WTC11 (cell line): ENCODE results near the gene ZBTB32.

Experiments used
- FOXK1 ChIP-seq: sonication (generic); formaldehyde crosslinking; IDR thresholded peaks from 2 replicates; pipeline ENCODE4 v1.8.0; 2022; ENCODE audit warnings: mild to moderate bottlenecking, moderate library complexity, missing genetic modification reagents
- TF ChIP-seq, protein P1 (sequence below): fragments of 200-600 bp; IDR thresholded peaks from 2 replicates; pipeline ENCODE4 v1.8.0; 2022; ENCODE audit warnings: antibody characterized with exemption
- TF ChIP-seq, protein P2 (sequence below): sonication (generic); formaldehyde crosslinking; IDR thresholded peaks from 2 replicates; pipeline ENCODE4 v1.8.1; 2022; ENCODE audit warnings: low read depth, missing genetic modification reagents, borderline replicate concordance
- TF ChIP-seq, protein P3 (sequence below): sonication (generic); formaldehyde crosslinking; conservative IDR thresholded peaks from 2 replicates; pipeline ENCODE4 v1.8.1; 2022; ENCODE audit warnings: mild to moderate bottlenecking, missing genetic modification reagents

DNA sequence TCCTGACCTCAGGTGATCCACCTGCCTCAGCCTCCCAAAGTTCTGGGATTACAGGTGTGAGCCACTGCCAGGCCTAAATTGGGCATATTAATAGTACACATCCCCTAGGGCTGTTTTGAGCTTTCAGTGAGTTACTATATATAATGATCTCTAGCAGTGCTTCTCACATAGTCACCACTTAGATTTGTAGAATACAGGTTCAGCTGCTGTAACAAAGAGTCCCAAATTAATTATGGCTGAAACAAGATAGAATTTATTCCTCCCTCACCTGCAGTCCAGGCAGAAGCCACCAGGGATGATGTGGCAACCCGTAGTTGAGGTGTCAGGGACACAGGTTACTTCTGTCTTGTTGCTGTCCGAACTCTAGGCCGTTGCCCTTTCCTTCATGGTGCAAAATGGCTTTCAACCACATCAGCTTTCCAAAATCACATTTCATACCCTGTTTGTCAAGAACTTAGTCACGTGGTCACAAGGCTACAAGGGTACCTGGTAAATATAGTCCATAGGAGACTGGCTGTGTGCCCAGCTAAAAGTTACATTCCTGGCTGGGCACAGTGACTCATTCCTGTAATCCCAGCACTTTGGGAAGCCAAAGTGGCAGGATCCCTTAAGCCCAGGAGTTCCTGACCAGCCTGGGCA lies 56.5 kb downstream of the ZBTB32 start:
- TF ChIP-seq, protein P1, sequence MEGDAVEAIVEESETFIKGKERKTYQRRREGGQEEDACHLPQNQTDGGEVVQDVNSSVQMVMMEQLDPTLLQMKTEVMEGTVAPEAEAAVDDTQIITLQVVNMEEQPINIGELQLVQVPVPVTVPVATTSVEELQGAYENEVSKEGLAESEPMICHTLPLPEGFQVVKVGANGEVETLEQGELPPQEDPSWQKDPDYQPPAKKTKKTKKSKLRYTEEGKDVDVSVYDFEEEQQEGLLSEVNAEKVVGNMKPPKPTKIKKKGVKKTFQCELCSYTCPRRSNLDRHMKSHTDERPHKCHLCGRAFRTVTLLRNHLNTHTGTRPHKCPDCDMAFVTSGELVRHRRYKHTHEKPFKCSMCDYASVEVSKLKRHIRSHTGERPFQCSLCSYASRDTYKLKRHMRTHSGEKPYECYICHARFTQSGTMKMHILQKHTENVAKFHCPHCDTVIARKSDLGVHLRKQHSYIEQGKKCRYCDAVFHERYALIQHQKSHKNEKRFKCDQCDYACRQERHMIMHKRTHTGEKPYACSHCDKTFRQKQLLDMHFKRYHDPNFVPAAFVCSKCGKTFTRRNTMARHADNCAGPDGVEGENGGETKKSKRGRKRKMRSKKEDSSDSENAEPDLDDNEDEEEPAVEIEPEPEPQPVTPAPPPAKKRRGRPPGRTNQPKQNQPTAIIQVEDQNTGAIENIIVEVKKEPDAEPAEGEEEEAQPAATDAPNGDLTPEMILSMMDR, result no peak
- TF ChIP-seq, protein P2, sequence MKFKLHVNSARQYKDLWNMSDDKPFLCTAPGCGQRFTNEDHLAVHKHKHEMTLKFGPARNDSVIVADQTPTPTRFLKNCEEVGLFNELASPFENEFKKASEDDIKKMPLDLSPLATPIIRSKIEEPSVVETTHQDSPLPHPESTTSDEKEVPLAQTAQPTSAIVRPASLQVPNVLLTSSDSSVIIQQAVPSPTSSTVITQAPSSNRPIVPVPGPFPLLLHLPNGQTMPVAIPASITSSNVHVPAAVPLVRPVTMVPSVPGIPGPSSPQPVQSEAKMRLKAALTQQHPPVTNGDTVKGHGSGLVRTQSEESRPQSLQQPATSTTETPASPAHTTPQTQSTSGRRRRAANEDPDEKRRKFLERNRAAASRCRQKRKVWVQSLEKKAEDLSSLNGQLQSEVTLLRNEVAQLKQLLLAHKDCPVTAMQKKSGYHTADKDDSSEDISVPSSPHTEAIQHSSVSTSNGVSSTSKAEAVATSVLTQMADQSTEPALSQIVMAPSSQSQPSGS (CRISPR knock-in tag), result no peak
- TF ChIP-seq FOXK1 (CRISPR knock-in tag), result no peak
- TF ChIP-seq, protein P3, sequence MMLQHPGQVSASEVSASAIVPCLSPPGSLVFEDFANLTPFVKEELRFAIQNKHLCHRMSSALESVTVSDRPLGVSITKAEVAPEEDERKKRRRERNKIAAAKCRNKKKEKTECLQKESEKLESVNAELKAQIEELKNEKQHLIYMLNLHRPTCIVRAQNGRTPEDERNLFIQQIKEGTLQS (CRISPR knock-in tag), result no peak
